ENCODE measurements around the gene HAPLN2.

DNA sequence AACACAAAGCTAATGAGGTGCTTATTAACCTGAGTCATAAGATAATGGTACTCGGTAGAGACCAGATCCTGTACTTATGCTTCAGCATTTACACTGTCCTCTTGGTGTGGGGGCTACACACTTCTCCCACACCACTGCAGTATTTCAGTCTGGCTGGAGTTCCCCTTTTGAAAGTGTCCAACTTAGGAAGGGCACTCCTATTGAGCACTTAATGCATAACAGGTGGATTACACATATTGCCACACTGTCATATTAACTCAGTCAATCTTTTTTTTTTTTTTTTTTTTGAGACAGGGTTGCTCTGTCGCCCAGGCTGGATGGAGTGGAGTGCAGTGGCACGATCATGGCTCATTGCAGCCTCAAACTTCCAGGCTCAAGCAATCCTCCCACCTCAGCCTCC lies 19.4 kb upstream of the HAPLN2 start:
- TF ChIP-seq POLR2A (IDR thresholded peaks at IDR 0.05; ENCODE audit: low read depth) (no peak), POLR2AphosphoS5 (IDR thresholded peaks at IDR 0.05) (no peak), EP300 (IDR thresholded peaks at IDR 0.05) (no peak)
- TF ChIP-seq, protein P1, sequence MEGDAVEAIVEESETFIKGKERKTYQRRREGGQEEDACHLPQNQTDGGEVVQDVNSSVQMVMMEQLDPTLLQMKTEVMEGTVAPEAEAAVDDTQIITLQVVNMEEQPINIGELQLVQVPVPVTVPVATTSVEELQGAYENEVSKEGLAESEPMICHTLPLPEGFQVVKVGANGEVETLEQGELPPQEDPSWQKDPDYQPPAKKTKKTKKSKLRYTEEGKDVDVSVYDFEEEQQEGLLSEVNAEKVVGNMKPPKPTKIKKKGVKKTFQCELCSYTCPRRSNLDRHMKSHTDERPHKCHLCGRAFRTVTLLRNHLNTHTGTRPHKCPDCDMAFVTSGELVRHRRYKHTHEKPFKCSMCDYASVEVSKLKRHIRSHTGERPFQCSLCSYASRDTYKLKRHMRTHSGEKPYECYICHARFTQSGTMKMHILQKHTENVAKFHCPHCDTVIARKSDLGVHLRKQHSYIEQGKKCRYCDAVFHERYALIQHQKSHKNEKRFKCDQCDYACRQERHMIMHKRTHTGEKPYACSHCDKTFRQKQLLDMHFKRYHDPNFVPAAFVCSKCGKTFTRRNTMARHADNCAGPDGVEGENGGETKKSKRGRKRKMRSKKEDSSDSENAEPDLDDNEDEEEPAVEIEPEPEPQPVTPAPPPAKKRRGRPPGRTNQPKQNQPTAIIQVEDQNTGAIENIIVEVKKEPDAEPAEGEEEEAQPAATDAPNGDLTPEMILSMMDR (IDR thresholded peaks at IDR 0.05): no peak

Data from esophagus muscularis mucosa (tissue), 4 donors.